PC-9 (cell line): ENCODE measurements around the gene NCOA4.
A peak's percentile ranks its signal among the peaks of the same experiment; 100 is the strongest.
"Not testable (repeated sequence)": the region's sequence is repeated elsewhere in the genome, so short reads cannot be mapped to it uniquely, and the experiment has no call there.

Experiments used
- CTCF ChIP-seq: fragments of 200-600 bp; sonication (generic); conservative IDR thresholded peaks from 2 replicates; pipeline ENCODE4 v1.6.1; 2017; ENCODE audit warnings: mixed run types, antibody characterized with exemption, mild to moderate bottlenecking, moderate library complexity
- EZH2 ChIP-seq: fragments of 200-600 bp; sonication (generic); IDR thresholded peaks from 2 replicates; pipeline ENCODE4 v1.8.0; 2017; ENCODE audit warnings: antibody characterized with exemption, low read depth

GRCh38 chr10:45983538-45984186 is 46.8 kb downstream of the NCOA4 start:
- TF ChIP-seq CTCF: peak; percentile 58
- TF ChIP-seq EZH2: not testable (repeated sequence)
